Stimulated activated CD4-positive, alpha-beta T cell treated with anti-CD3 and anti-CD28 coated beads, Interleukin-12 subunit alpha, Interleukin-12 subunit beta, amount 100 ng/mL, for 24 hours (primary cell): Measurements from ENCODE around the gene SPPL2B.

Experiments used
- DNase-seq, 2 experiments: peaks; one replicate each; pipeline ENCODE4 v3.0.0-alpha.2; 2020; ENCODE audit warnings: low read depth in 2 of 2

Gene SPPL2B

DNA sequence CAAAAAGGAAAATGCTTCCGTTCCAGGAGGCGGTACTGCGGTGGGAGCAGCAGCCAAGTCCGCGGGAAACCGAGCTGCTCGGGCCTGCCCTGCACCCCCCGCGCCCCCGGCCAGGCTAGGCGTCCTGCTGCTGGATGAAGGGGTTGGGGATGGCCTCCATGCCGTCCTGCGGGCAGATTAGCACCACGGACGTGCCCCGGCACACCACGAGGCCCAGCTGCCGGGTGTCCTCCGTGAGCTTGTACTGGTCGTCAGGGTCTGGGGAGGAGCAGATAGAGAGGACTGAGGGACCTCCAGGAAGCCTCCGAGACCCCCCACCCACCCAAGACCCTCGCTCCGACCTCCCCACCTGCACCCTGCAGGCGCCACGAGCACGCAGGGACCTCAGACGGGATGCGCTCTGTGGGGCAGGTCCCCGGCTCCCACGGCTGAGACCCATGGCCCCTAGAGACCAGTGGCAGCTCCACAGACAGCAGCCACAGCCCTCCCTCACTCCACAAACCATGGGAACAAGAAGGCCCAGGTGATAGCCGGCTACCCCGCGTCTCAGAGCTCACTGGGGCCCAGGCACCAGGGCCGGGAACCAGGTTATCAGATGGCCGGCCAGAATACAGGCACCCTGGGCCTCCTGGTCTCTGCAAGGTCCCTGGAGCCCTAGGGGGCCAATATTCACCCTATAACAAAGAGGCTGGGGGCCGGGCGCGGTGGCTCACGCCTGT is 6.8 kb upstream of the SPPL2B start:
- DNase-seq, result no peak

DNA sequence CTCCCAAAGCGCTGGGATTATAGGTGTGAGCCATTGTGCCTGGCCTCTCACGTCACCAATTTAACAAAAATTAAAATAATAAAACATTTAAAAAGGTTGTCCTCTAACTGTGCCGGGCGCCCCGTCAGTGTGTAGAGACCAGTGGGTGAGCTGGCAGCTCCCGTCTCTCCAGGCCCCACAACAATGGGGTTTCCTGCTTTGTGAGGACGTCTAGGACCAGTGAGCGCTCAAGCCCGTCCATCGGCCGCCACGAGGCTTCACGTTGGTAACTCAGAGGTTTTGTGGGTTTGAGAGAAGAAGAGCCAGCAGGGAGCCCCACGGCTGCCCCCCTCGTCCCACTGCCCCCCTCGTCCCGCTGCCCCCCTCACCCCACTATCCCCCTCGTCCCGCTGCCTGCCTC is 4.8 kb upstream of the SPPL2B start:
- DNase-seq, result no peak

DNA sequence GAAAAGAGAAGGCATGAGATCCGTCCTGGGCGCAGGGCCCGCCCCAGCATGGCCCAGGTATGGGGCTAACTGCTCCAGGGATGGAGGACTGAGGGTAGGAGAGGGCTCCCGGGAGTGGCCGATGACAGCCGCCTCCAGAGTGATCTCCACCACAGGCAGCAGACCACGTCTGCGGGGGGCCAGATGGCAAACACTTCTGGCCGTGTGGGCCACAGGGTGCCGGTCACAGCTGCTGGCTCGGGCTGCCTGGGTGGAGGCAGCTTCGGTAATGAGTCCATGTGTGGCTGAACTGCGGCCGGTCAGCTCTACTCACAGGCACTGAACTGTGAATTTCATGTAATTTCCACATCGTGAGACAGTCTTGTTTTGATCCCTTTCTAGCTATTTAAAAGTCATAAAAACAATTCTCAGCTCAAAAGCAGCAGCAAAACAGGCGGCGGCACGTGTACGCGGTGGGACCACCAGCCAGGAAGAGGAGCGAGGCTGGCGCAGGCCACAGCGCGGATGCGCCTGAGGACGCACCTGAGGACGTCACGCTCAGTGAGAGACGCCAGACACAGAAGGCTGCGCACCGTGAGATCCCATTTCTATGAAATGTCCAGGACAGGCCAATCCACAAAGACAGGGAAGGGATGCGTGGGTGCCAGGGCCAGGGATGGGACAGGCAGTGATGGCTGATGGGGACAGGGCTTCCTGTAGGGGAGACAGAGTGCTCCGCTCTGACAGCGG is 4.1 kb upstream of the SPPL2B start:
- DNase-seq, result no peak

- no peak for DNase-seq
Measured at GRCh38 chr19:2325281-2326046, 3.0 kb upstream of the SPPL2B start.

GRCh38 chr19:2326699-2327360 is 1.7 kb upstream of the SPPL2B start:
- no peak for DNase-seq

DNA sequence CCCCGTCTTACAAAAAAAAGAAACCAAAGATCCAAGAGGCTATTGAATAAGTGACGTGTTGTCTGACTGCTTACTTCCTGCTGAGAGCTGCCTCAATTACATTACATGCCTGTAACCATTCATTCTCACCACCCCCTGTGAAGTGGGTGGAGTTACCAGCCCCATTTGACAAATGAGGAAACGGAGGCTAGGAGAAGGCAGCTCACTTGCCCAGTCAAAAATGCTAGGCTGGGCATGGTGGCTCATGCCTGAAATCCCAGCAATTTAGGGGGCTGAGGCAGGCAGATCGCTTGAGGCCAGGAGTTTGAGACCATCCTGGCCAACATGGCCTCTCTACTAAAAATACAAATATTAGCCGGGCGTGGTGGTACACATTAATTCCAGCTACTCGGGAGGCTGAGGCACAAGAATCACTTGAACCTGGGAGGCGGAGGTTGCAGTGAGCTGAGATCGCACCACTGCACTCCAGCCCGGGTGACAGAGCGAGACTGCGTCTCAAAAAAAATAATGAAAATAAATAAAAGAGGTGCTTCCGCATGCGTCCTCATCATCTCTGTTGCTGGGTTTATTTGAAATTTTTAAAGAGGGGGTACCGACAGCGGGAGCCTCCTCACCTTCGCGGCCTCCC is 597 bp upstream of the SPPL2B start:
- DNase-seq, result peak; percentile 48 to 63

- no peak for DNase-seq
Measured at GRCh38 chr19:2329149-2329478, 630 bp downstream of the SPPL2B start.

DNA sequence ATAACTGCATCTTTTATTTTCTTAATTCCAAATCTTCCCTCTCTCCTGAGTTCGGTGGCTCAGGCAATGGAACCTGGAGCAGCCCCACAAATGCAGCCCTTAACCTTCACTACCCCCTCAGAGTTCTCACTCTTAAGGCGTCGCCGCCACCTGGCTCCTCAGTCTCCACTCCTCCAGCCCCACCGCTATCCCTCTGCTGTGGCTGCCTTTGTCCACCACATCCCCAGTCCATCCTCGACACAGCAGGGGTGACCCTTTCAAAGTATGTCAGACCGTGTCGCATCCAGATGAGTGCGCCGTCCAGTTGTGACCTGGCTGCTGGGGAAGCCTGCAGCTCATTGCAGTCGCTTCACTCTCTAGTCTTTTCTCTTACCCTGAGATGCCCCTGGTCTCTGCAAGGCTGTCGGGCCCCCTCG is 1.0 kb downstream of the SPPL2B start:
- DNase-seq, result no peak

GRCh38 chr19:2330255-2330631 is 1.8 kb downstream of the SPPL2B start:
- no peak for DNase-seq

DNA sequence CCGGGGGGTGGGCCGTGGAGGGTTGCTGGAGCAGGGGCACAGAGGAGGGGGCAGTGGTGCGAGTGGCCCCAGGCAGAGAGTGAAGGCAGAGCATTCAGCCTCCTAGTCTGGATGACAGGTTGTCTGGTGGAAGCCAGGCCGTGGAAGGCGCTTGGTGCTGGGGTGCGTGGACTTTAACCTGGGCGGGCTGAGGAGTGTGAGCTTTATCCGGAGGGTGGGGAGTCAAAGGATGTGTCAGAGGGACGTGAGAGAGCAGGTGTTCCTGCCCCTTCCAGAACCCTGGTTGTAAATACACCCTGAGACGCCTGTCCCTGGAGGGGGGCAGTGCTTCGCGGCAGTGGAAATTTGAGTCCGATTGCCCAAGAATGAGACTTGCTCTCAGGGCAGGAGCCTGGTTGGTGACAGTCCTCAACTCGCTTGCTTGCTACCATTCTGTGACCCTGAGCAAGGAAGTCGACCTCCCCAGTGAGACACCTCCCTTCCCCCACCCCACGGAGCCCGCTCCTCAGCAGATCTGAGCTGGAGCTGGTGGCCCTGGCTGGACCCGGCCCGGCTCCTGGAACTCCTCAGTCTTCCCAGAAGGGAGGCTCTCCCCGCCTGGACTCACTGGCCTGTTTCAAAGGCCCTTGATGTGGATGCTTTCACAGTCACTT is 2.3 kb downstream of the SPPL2B start:
- no peak for DNase-seq

- DNase-seq, result no peak
Measured at GRCh38 chr19:2331601-2332246, 3.2 kb downstream of the SPPL2B start.

- no peak for DNase-seq
Measured at GRCh38 chr19:2332341-2333026, 4.0 kb downstream of the SPPL2B start.

DNA sequence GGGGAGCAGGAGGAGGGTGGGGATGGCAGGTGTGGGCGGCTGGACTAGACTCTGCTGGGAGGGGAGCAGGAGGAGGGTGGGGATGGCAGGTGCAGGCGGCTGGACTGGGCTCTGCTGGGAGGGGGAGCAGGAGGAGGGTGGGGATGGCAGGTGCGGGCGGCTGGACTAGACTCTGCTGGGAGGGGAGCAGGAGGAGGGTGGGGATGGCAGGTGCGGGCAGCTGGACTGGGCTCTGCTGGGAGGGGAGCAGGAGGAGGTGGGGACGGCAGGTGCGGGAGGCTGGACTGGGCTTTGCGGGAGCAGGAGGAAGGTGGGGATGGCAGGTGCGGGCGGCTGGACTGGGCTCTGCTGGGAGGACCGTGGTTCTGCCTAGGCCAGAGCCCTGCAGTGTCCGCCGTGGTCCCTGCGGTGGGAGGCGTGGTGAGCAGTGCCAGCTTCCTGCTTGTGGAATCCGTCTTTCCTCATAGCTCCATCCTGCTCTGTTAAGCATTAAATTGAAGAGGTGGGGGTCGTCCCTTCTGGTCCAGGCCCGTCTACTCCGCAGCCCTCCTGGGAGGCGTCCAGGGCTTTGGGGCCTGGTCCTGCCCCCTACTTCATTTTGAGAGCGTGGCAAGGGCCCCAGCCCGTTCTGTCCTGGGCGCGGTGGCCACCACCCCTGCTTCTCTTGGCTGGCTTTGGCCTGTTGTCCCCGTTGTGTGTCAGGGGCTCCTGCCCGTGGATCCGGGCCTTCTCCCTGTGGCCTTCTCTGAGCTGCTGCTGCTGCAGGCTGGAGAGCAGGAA is 4.7 kb downstream of the SPPL2B start:
- DNase-seq, result no peak

DNA sequence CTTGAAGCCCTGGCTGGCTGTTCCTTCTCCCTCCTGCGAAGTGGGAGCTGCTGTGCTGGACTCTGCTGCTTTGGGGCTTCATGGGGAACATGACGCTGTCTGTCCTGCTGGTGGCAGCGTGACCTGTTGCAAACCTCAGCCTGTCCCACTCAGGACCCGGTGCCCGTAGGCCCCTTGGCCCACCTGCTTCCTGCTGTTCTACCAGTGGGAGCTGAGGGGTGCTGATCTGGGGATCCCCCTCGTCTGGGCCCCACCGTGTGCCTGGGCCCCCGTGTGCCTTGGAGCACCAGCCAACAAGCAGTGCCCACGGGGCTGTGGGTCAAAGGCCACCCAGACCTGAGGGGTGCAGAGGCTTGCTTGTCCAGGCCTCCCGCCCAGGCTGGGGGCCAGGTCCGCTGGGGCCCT is 5.3 kb downstream of the SPPL2B start:
- no peak for DNase-seq

- no peak for DNase-seq
Measured at GRCh38 chr19:2334426-2334825, 5.9 kb downstream of the SPPL2B start.

GRCh38 chr19:2334986-2335846 is 6.7 kb downstream of the SPPL2B start:
- DNase-seq, result no peak

- no peak for DNase-seq
Measured at GRCh38 chr19:2335848-2336247, 7.4 kb downstream of the SPPL2B start.

DNA sequence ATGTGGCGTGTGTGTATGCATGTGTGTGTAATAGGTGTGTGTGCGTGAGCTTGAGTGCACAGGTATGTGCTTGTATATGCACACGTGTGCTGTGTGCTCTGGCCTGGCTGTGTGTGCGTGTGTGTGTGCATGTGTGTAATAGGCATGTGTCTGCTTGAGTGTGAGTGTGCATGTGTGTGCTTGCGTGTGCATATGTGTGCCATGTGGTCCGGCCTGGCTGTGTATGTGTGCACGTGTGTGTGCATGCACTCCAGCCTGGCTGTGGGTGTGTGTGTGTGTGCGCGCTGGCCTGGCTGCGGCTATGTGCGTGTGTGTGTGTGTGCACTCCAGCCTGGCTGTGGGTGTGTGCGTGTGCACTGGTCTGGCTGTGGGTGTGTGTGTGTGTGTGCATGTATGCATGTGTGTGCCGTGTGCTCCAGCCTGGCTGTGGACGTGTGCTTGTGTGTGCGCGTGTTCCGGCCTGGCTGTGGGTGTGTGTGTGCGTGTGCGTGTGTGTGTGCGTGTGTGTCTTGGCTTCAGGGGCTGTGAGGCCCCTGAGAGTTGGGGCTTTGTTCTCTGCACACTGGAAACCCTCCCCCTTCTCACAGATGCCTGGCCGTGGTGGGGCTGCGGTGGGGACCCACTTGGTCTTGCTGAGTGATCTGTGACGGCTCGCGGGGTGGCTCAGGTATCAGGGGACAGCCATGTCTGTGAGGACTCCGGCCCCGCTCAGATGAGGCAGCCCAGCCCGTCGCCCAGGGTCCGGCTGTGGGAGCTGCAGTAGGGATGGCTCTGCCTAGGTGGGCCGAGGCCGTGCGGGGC is 8.2 kb downstream of the SPPL2B start:
- no peak for DNase-seq
